HepG2 (cell line): ENCODE results near the gene MEX3D. TPM values are rescaled to one million over a fixed set of nuclear protein-coding genes. Genes with fewer than 3 reads are reported as not detected.

Experiments used
- NR2F2 ChIP-seq: IDR thresholded peaks from 2 replicates; pipeline ENCODE4 v1.6.1; 2012; ENCODE audit warnings: low read depth, inconsistent platforms, borderline replicate concordance
- polyA plus RNA-seq, 8 experiments: library from polyadenylated mRNA; depleted of rRNA in 3 of 8; stranded (reverse) in 7 of 8; unstranded in 1 of 8; fragments of >200 nt; fragmentation: Illumina TruSeq in 4 of 8; extraction: Trizol in 4 of 8; gene quantifications; 2 replicates each; pipeline versions ENCODE4 v1.2.1 to v1.2.3, GENCODE V29; 2011 to 2016; ENCODE audit warnings: low read depth in 4 of 8, missing spikeins in 1 of 8, mixed read lengths in 1 of 8; ENCODE audit not compliant: insufficient read depth in 1 of 8
- total RNA-seq, 5 experiments: library from RNA; depleted of rRNA; stranded (reverse); fragments of >200 nt; fragmentation: Illumina TruSeq; extraction: Trizol; gene quantifications; 2 replicates each; pipeline ENCODE4 v1.2.3, GENCODE V29; 2016; ENCODE audit warnings: low read depth in 1 of 5
- TF ChIP-seq, protein P1 (sequence below): sonication (generic); formaldehyde crosslinking; IDR thresholded peaks from 2 replicates; pipeline ENCODE4 v1.4.0; 2020; ENCODE audit warnings: missing genetic modification reagents
- TF ChIP-seq, protein P2 (sequence below): IDR thresholded peaks from 2 replicates; pipeline ENCODE4 v1.6.1; 2016; ENCODE audit warnings: low read depth, control low read depth
- TF ChIP-seq, protein P3 (sequence below): sonication (generic); formaldehyde crosslinking; IDR thresholded peaks from one replicate; pipeline ENCODE4 v1.5.1; 2020; ENCODE audit warnings: mild to moderate bottlenecking, missing genetic modification reagents; ENCODE audit errors: not compliant biosample characterization

MEX3D gene
- total and polyA plus RNA-seq, 2 of the 13 experiments (the other 11 are each of a cell fraction or from before 2014, with no cell fraction given): 3.6 to 17.1 TPM

DNA sequence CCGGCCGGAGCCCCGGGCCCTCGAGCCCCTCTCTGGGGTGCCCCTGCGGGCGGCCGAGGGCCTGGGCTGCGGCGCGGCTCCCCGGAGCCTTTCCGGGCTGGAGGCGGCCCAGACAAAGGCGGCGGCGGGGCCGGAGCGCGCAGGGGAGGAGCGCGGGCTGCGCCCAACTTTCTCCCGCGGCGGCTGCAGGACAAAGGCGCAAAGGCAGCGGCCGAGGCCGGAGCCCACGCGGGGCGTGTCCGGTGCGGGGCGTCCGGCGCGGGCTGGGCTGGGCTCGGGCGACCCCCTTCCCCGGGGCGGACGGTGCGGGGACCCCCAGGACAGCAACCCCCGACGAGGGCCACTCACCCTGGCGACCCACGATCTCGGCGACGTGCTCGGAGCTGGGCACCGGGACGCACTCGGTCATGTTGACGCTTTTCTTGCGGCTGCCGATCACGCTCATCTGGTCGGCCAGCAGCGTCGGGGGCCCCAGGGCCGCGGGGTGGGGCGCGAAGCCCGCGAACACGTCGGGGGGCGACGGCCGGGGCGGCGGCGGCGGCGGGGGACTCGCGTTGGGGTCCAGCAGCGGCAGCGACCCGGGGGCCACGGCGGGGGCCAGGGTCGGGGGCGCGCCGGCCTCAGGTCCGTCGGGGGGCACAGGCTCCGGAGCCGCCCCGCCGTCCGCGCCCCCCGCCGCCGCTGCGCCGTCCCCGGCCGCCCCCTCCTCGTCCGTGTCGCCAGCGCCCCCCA is 843 bp downstream of the MEX3D start (continued):
- 0 out of 2 replicates have a peak, but pooled peaks have one; percentile 21 for TF ChIP-seq NR2F2
- TF ChIP-seq, protein P1, sequence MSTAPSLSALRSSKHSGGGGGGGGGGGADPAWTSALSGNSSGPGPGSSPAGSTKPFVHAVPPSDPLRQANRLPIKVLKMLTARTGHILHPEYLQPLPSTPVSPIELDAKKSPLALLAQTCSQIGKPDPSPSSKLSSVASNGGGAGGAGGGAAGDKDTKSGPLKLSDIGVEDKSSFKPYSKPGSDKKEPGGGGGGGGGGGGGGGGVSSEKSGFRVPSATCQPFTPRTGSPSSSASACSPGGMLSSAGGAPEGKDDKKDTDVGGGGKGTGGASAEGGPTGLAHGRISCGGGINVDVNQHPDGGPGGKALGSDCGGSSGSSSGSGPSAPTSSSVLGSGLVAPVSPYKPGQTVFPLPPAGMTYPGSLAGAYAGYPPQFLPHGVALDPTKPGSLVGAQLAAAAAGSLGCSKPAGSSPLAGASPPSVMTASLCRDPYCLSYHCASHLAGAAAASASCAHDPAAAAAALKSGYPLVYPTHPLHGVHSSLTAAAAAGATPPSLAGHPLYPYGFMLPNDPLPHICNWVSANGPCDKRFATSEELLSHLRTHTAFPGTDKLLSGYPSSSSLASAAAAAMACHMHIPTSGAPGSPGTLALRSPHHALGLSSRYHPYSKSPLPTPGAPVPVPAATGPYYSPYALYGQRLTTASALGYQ (CRISPR knock-in tag): no peak
- TF ChIP-seq, protein P2, sequence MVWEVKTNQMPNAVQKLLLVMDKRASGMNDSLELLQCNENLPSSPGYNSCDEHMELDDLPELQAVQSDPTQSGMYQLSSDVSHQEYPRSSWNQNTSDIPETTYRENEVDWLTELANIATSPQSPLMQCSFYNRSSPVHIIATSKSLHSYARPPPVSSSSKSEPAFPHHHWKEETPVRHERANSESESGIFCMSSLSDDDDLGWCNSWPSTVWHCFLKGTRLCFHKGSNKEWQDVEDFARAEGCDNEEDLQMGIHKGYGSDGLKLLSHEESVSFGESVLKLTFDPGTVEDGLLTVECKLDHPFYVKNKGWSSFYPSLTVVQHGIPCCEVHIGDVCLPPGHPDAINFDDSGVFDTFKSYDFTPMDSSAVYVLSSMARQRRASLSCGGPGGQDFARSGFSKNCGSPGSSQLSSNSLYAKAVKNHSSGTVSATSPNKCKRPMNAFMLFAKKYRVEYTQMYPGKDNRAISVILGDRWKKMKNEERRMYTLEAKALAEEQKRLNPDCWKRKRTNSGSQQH (CRISPR knock-in tag): no peak
- TF ChIP-seq, protein P3, sequence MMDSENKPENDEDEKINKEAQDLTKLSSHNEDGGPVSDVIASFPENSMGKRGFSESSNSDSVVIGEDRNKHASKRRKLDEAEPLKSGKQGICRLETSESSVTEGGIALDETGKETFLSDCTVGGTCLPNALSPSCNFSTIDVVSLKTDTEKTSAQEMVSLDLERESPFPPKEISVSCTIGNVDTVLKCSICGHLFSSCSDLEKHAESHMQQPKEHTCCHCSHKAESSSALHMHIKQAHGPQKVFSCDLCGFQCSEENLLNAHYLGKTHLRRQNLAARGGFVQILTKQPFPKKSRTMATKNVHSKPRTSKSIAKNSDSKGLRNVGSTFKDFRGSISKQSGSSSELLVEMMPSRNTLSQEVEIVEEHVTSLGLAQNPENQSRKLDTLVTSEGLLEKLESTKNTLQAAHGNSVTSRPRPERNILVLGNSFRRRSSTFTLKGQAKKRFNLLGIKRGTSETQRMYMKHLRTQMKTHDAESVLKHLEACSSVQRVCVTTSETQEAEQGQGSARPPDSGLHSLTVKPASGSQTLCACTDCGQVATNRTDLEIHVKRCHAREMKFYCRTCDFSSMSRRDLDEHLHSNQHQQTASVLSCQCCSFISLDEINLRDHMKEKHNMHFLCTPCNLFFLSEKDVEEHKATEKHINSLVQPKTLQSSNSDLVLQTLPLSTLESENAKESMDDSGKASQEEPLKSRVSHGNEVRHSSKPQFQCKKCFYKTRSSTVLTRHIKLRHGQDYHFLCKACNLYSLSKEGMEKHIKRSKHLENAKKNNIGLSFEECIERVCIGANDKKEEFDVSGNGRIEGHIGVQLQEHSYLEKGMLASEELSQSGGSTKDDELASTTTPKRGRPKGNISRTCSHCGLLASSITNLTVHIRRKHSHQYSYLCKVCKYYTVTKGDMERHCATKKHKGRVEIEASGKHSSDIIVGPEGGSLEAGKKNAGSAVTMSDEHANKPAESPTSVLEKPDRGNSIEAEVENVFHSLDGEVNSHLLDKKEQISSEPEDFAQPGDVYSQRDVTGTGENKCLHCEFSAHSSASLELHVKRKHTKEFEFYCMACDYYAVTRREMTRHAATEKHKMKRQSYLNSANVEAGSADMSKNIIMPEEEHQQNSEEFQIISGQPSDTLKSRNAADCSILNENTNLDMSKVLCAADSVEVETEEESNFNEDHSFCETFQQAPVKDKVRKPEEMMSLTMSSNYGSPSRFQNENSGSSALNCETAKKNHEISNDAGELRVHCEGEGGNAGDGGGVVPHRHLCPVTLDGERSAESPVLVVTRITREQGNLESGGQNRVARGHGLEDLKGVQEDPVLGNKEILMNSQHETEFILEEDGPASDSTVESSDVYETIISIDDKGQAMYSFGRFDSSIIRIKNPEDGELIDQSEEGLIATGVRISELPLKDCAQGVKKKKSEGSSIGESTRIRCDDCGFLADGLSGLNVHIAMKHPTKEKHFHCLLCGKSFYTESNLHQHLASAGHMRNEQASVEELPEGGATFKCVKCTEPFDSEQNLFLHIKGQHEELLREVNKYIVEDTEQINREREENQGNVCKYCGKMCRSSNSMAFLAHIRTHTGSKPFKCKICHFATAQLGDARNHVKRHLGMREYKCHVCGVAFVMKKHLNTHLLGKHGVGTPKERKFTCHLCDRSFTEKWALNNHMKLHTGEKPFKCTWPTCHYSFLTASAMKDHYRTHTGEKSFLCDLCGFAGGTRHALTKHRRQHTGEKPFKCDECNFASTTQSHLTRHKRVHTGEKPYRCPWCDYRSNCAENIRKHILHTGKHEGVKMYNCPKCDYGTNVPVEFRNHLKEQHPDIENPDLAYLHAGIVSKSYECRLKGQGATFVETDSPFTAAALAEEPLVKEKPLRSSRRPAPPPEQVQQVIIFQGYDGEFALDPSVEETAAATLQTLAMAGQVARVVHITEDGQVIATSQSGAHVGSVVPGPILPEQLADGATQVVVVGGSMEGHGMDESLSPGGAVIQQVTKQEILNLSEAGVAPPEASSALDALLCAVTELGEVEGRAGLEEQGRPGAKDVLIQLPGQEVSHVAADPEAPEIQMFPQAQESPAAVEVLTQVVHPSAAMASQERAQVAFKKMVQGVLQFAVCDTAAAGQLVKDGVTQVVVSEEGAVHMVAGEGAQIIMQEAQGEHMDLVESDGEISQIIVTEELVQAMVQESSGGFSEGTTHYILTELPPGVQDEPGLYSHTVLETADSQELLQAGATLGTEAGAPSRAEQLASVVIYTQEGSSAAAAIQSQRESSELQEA (CRISPR knock-in tag): no peak
